HL-60/S4 treated with phorbol 12-myristate 13-acetate at 8.2 ng/mL for 4 days and 3 days (cell line): ENCODE measurements around the gene PPIP5K2.

ENCODE experiments used
- in situ Hi-C: fragments of 300-500 bp; cut with MboI; formaldehyde crosslinking; loops from 2 replicates; pipeline ENCODE4 v1.15.0; 2022; ENCODE audit warnings: low sequenced_read_pairs

The PPIP5K2 gene

GRCh38 chr5:103235891-103236290 lies 115.8 kb downstream of the PPIP5K2 start:
- in situ Hi-C loops = no loop called here

- in situ Hi-C loops = no loop called here
These were observed 117.7 kb downstream of the PPIP5K2 start for GRCh38 chr5:103237778-103238177.

GRCh38 chr5:103243665-103244064 lies 123.6 kb downstream of the PPIP5K2 start:
- in situ Hi-C loops = no loop called here

GRCh38 chr5:103244398-103244797 lies 124.3 kb downstream of the PPIP5K2 start:
- in situ Hi-C loops = no loop called here

- in situ Hi-C loops = no loop called here
These were observed 125.7 kb downstream of the PPIP5K2 start for GRCh38 chr5:103245761-103246160.

GRCh38 chr5:103247118-103247517 lies 127.0 kb downstream of the PPIP5K2 start:
- in situ Hi-C loops = no loop called here

GRCh38 chr5:103249068-103249467 lies 129.0 kb downstream of the PPIP5K2 start:
- in situ Hi-C loops = no loop called here

GRCh38 chr5:103254921-103255320 lies 134.8 kb downstream of the PPIP5K2 start:
- in situ Hi-C loops = no loop called here

GRCh38 chr5:103255691-103256090 lies 135.6 kb downstream of the PPIP5K2 start:
- in situ Hi-C loops = no loop called here

GRCh38 chr5:103256178-103256577 lies 136.1 kb downstream of the PPIP5K2 start:
- in situ Hi-C loops = no loop called here

GRCh38 chr5:103258368-103258956 lies 138.4 kb downstream of the PPIP5K2 start, which contains the start of gene MACIR:
TSS of gene MACIR (plus strand) at chr5:103258763. CDS start at chr5:103275920, 17,157 bp downstream.
- in situ Hi-C loops = no loop called here

- in situ Hi-C loops = no loop called here
These were observed 139.0 kb downstream of the PPIP5K2 start for GRCh38 chr5:103258957-103259704.

GRCh38 chr5:103259705-103260355 lies 139.7 kb downstream of the PPIP5K2 start:
- in situ Hi-C loops = no loop called here

GRCh38 chr5:103260951-103261350 lies 140.8 kb downstream of the PPIP5K2 start:
- in situ Hi-C loops = no loop called here
